Suprapubic skin (tissue), 4 donors: Measurements from ENCODE around the gene GSG1L. TPM values are rescaled to one million over a fixed set of nuclear protein-coding genes. Genes with fewer than 3 reads are reported as not detected.

Experiments
- DNase-seq, 2 donors: peaks; one replicate each; pipeline ENCODE4 v3.0.0-alpha.2; 2019; ENCODE audit warnings: low spot score in 2 of 2
- H3K27ac ChIP-seq: fragments of 200-600 bp; sonication (generic); one replicate; pipeline ENCODE4 v1.5.1; 2019
- H3K27me3 ChIP-seq: fragments of 200-600 bp; sonication (generic); one replicate; pipeline ENCODE4 v1.5.1; 2019
- H3K36me3 ChIP-seq: fragments of 200-600 bp; sonication (generic); one replicate; pipeline ENCODE4 v1.5.1; 2019
- H3K4me1 ChIP-seq: fragments of 200-600 bp; sonication (generic); one replicate; pipeline ENCODE4 v1.5.1; 2019
- H3K4me3 ChIP-seq: fragments of 200-600 bp; sonication (generic); one replicate; pipeline ENCODE4 v1.5.1; 2019; ENCODE audit warnings: mild to moderate bottlenecking
- H3K9me3 ChIP-seq: fragments of 200-600 bp; sonication (generic); one replicate; pipeline ENCODE4 v1.5.1; 2019
- CTCF ChIP-seq, 2 donors: fragments of 200-600 bp in 1 of 2; fragments of 450-650 bp in 1 of 2; sonication (generic) in 1 of 2; IDR thresholded peaks; one replicate each; pipeline ENCODE4 v1.5.1; 2016 to 2019; ENCODE audit warnings: antibody characterized with exemption in 2 of 2, mild to moderate bottlenecking in 1 of 2, moderate library complexity in 1 of 2
- EP300 ChIP-seq: sonication (generic); formaldehyde crosslinking; IDR thresholded peaks from one replicate; pipeline ENCODE4 v1.6.1; 2017; ENCODE audit warnings: antibody characterized with exemption
- POLR2A ChIP-seq, 2 donors: fragments of 450-650 bp; IDR thresholded peaks; one replicate each; pipeline ENCODE4 v1.6.1; 2017; ENCODE audit warnings: antibody characterized with exemption in 2 of 2, mild to moderate bottlenecking in 2 of 2, moderate library complexity in 2 of 2
- POLR2AphosphoS5 ChIP-seq, 3 donors: sonication (generic); formaldehyde crosslinking; IDR thresholded peaks; one replicate each; pipeline ENCODE4 v1.6.1; 2017; ENCODE audit warnings: antibody characterized with exemption in 3 of 3
- WGBS: methylation state at CpG from one replicate; pipeline ENCODE4 v1.1.5; 2018; 5-methylcytosine and 5-hydroxymethylcytosine counted together
- total RNA-seq, 4 donors: library from RNA; depleted of rRNA; stranded (reverse); fragments of >200 nt; gene quantifications; one replicate each; pipeline ENCODE4 v1.1.0, GENCODE V29; 2016

Gene GSG1L
- total RNA-seq, 4 donors from 2014 or later = 0.64 to 1.7 TPM; not detected in 2

GRCh38 chr16:27817038-27817437, 246.5 kb downstream of the GSG1L start:
- Histone ChIP-seq H3K36me3 (no peaks in the 10 kb centered on the region), H3K4me1 (no peaks in the 10 kb centered on the region), H3K4me3 (no peak overlapping the region), H3K27me3 (peaks cover 17% of the 10 kb centered on the region), H3K9me3 (no peaks in the 10 kb centered on the region), H3K27ac (no peak overlapping the region)
- 92% methylated on average over 5 of the region's 5 CpGs for WGBS
- DNase-seq = peak in 1 of 2 donors; percentile 65
- no peak for TF ChIP-seq POLR2AphosphoS5 (IDR thresholded peaks at IDR 0.05)
- no peak for TF ChIP-seq CTCF (IDR thresholded peaks at IDR 0.05)
- TF ChIP-seq EP300 = no peak

- 28% methylated on average over 3 of the region's 5 CpGs for WGBS
- Histone ChIP-seq H3K36me3 (no peaks in the 10 kb centered on the region), H3K27me3 (peaks cover 17% of the 10 kb centered on the region), H3K27ac (no peak overlapping the region), H3K4me1 (no peaks in the 10 kb centered on the region), H3K4me3 (no peak overlapping the region), H3K9me3 (no peaks in the 10 kb centered on the region)
- peak; percentile 10 to 56 for DNase-seq
- TF ChIP-seq POLR2AphosphoS5 (IDR thresholded peaks at IDR 0.05) (no peak), EP300 (no peak), CTCF (IDR thresholded peaks at IDR 0.05) (no peak), POLR2A (IDR thresholded peaks at IDR 0.05) (no peak)
These were observed 247.0 kb downstream of the GSG1L start for GRCh38 chr16:27816561-27816960.

GRCh38 chr16:27813591-27813990, 249.9 kb downstream of the GSG1L start:
- DNase-seq = peak; percentile 28 to 48

GRCh38 chr16:27811881-27812280, 251.6 kb downstream of the GSG1L start:
- TF ChIP-seq CTCF (IDR thresholded peaks at IDR 0.05) = no peak
- no peak for TF ChIP-seq POLR2AphosphoS5 (IDR thresholded peaks at IDR 0.05)
- TF ChIP-seq POLR2A (IDR thresholded peaks at IDR 0.05) = no peak
- TF ChIP-seq EP300 = no peak
- Histone ChIP-seq H3K9me3 (no peaks in the 10 kb centered on the region), H3K4me3 (no peak overlapping the region), H3K27me3 (peaks cover 14% of the 10 kb centered on the region), H3K27ac (no peak overlapping the region), H3K36me3 (no peaks in the 10 kb centered on the region), H3K4me1 (no peaks in the 10 kb centered on the region)
- 85% methylated on average over 3 of the region's 3 CpGs for WGBS
- DNase-seq = peak; percentile 22 to 48

More at GRCh38 chr16:27813591-27813990, 249.9 kb downstream of the GSG1L start:
- Histone ChIP-seq H3K27ac (no peak overlapping the region), H3K36me3 (no peaks in the 10 kb centered on the region), H3K4me3 (no peak overlapping the region), H3K9me3 (no peaks in the 10 kb centered on the region), H3K27me3 (peaks cover 17% of the 10 kb centered on the region), H3K4me1 (no peaks in the 10 kb centered on the region)
- TF ChIP-seq CTCF (IDR thresholded peaks at IDR 0.05) (no peak), POLR2A (IDR thresholded peaks at IDR 0.05) (no peak), POLR2AphosphoS5 (IDR thresholded peaks at IDR 0.05) (no peak), EP300 (no peak)
- WGBS = 95% methylated on average over 7 of the region's 9 CpGs

GRCh38 chr16:27806986-27807385, 256.5 kb downstream of the GSG1L start:
- Histone ChIP-seq H3K27ac (no peak overlapping the region), H3K4me3 (no peak overlapping the region), H3K4me1 (no peaks in the 10 kb centered on the region), H3K36me3 (no peaks in the 10 kb centered on the region), H3K27me3 (peaks cover 11% of the 10 kb centered on the region), H3K9me3 (no peaks in the 10 kb centered on the region)
- 64% methylated on average over 5 of the region's 5 CpGs for WGBS
- TF ChIP-seq CTCF (IDR thresholded peaks at IDR 0.05) (no peak), POLR2A (IDR thresholded peaks at IDR 0.05) (no peak), POLR2AphosphoS5 (IDR thresholded peaks at IDR 0.05) (no peak), EP300 (no peak)
- DNase-seq = no peak
